CD14-positive monocyte (primary cell): ENCODE results near the gene VPS26B. TPM values are rescaled to one million over a fixed set of nuclear protein-coding genes. Genes with fewer than 3 reads are reported as not detected.
A peak's percentile ranks its signal among the peaks of the same experiment; 100 is the strongest.

ENCODE experiments used
- DNase-seq, 3 donors: peaks; one replicate each; pipeline ENCODE4 v3.0.0-alpha.2; 2011 to 2022
- H2AFZ ChIP-seq: 2 replicates; pipeline ENCODE4 v1.6.0; 2012; ENCODE audit warnings: mild to moderate bottlenecking, low read depth, low read length, inconsistent platforms; ENCODE audit not compliant: insufficient read depth, poor library complexity, severe bottlenecking
- H3K27ac ChIP-seq, 2 donors: 1 replicate in 1 of 2; 2 replicates in 1 of 2; pipeline ENCODE4 v1.5.1; 2012 to 2013; ENCODE audit warnings: low read length in 2 of 2, control low read depth in 1 of 2, inconsistent platforms in 1 of 2, low read depth in 1 of 2, mild to moderate bottlenecking in 1 of 2
- H3K27me3 ChIP-seq, 2 donors: one replicate each; pipeline versions ENCODE4 v1.6.0 to v1.6.1; 2011 to 2013; ENCODE audit warnings: low read length in 2 of 2; ENCODE audit not compliant: control insufficient read depth in 2 of 2, insufficient read depth in 2 of 2
- H3K36me3 ChIP-seq, 2 donors: replicated peaks in 1 of 2; 1 replicate in 1 of 2; 2 replicates in 1 of 2; pipeline versions ENCODE4 v1.5.1 to v1.6.1; 2012 to 2013; ENCODE audit warnings: low read length in 2 of 2, control low read depth in 1 of 2, inconsistent platforms in 1 of 2, mild to moderate bottlenecking in 1 of 2; ENCODE audit not compliant: insufficient read depth in 2 of 2, control insufficient read depth in 1 of 2
- H3K4me1 ChIP-seq, 2 donors: 1 replicate in 1 of 2; 2 replicates in 1 of 2; pipeline versions ENCODE4 v1.5.1 to v1.6.1; 2012 to 2013; ENCODE audit warnings: low read length in 2 of 2, control low read depth in 1 of 2, inconsistent platforms in 1 of 2, mild to moderate bottlenecking in 1 of 2, moderate library complexity in 1 of 2; ENCODE audit not compliant: insufficient read depth in 2 of 2, control insufficient read depth in 1 of 2
- H3K4me2 ChIP-seq: replicated peaks from 2 replicates; pipeline ENCODE3; 2012; ENCODE audit warnings: low read length, moderate library complexity, mild to moderate bottlenecking; ENCODE audit not compliant: poor library complexity, severe bottlenecking; ENCODE audit errors: extremely low read depth
- H3K4me3 ChIP-seq, 3 experiments: fragments of 200-600 bp in 1 of 3; sonication (generic) in 1 of 3; replicated peaks in 1 of 3; 1 replicate in 2 of 3; 2 replicates in 1 of 3; pipeline ENCODE4 v1.5.1; 2011 to 2013; ENCODE audit warnings: low read length in 3 of 3, mild to moderate bottlenecking in 3 of 3, control low read depth in 2 of 3, low read depth in 2 of 3, inconsistent platforms in 1 of 3, moderate library complexity in 1 of 3
- H3K79me2 ChIP-seq: 2 replicates; pipeline ENCODE4 v1.6.0; 2012; ENCODE audit warnings: mild to moderate bottlenecking, control low read depth, inconsistent platforms, low read length, moderate library complexity; ENCODE audit not compliant: insufficient read depth
- H3K9ac ChIP-seq: 2 replicates; pipeline ENCODE4 v1.6.0; 2017; ENCODE audit warnings: low read length, mild to moderate bottlenecking; ENCODE audit not compliant: insufficient read depth, poor library complexity, severe bottlenecking
- H3K9me3 ChIP-seq, 2 donors: replicated peaks in 1 of 2; 1 replicate in 1 of 2; 2 replicates in 1 of 2; pipeline versions ENCODE4 v1.5.1 to v1.6.1; 2012 to 2013; ENCODE audit warnings: low read length in 2 of 2, control low read depth in 1 of 2; ENCODE audit not compliant: control insufficient read depth in 1 of 2, insufficient read depth in 1 of 2
- H4K20me1 ChIP-seq: 2 replicates; pipeline ENCODE4 v1.6.0; 2012; ENCODE audit warnings: mild to moderate bottlenecking, low read length, control low read depth, moderate library complexity; ENCODE audit not compliant: insufficient read depth
- H3K27ac Mint-ChIP-seq, 7 donors: one replicate each; pipeline ENCODE4 v1.8.0; 2020; ENCODE audit warnings: mild to moderate bottlenecking in 7 of 7, mixed read lengths in 7 of 7, moderate library complexity in 6 of 7, inconsistent platforms in 2 of 7
- H3K27me3 Mint-ChIP-seq, 3 donors: one replicate each; pipeline ENCODE4 v1.8.0; 2021 to 2022; ENCODE audit warnings: low read depth in 3 of 3, mild to moderate bottlenecking in 3 of 3, mixed read lengths in 3 of 3, moderate library complexity in 3 of 3, inconsistent platforms in 1 of 3
- H3K36me3 Mint-ChIP-seq, 2 donors: one replicate each; pipeline ENCODE4 v1.8.0; 2020; ENCODE audit warnings: mixed read lengths in 2 of 2, inconsistent platforms in 1 of 2, mild to moderate bottlenecking in 1 of 2
- H3K4me1 Mint-ChIP-seq: one replicate; pipeline ENCODE4 v1.8.0; 2020; ENCODE audit warnings: mild to moderate bottlenecking, mixed read lengths
- H3K4me3 Mint-ChIP-seq, 2 donors: one replicate each; pipeline ENCODE4 v1.8.0; 2020; ENCODE audit warnings: mild to moderate bottlenecking in 2 of 2, mixed read lengths in 2 of 2, moderate library complexity in 1 of 2
- H3K9me3 Mint-ChIP-seq, 7 donors: one replicate each; pipeline ENCODE4 v1.8.0; 2020 to 2022; ENCODE audit warnings: mixed read lengths in 7 of 7, mild to moderate bottlenecking in 6 of 7, moderate library complexity in 6 of 7, inconsistent platforms in 2 of 7
- WGBS: methylation state at CpG from one replicate; pipeline ENCODE4 v1.1.5; 2013; ENCODE audit warnings: missing lambda C conversion rate; ENCODE audit not compliant: insufficient coverage; 5-methylcytosine and 5-hydroxymethylcytosine counted together
- intact Hi-C, 2 donors: fragments of 100-400 bp; cut with micrococcal nuclease; formaldehyde crosslinking; loops; one replicate each; pipeline versions ENCODE4 v1.15.0 to v1.15.1; 2023
- polyA plus RNA-seq, 3 donors: library from polyadenylated mRNA; depleted of rRNA in 1 of 3; unstranded in 2 of 3; stranded (reverse) in 1 of 3; fragments of 300-500 nt in 2 of 3; fragments of >200 nt in 1 of 3; fragmentation: Illumina TruSeq in 2 of 3; gene quantifications; 1 replicate in 2 of 3; 2 replicates in 1 of 3; pipeline ENCODE4 v1.2.3, GENCODE V29; 2012 to 2021
- TF ChIP-seq, protein P1 (sequence below): fragments of 200-600 bp; IDR thresholded peaks from one replicate; pipeline ENCODE4 v1.8.0; 2022; ENCODE audit warnings: antibody characterized with exemption, mild to moderate bottlenecking

The VPS26B gene
- polyA plus RNA-seq, 3 donors = 30.4 to 38.4 (median 34.3) TPM

DNA sequence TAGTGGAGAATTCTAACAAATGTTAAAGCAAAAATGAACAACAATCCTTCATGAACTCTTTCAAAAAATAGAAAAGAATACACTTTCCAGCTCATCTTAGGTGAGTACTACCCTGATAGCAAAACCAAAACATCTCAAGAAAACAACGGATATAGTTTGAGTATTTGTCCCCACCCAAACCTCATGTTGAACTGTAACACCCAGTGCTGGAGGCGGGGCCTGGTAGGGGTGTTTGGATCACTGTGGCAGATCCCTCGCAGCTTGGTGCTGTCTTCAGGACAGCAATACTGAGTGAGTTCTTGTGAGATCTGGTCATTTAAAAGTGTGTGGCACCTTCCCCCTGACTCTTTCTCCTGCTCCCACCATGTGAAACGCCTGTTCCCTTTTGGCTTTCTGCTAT is 27.7 kb upstream of the VPS26B start:
- no peaks in the 10 kb centered on the region for H3K9me3 Mint-ChIP-seq
- no peak for DNase-seq
- Histone ChIP-seq H3K9me3 (no peaks in the 10 kb centered on the region), H3K4me3 (no peak overlapping the region), H3K79me2 (no peaks in the 10 kb centered on the region), H2AFZ (no peak overlapping the region), H3K9ac (no peak overlapping the region), H3K27ac (no peak overlapping the region), H4K20me1 (no peaks in the 10 kb centered on the region), H3K27me3 (no peaks in the 10 kb centered on the region), H3K36me3 (peaks cover 44 to 75% of the 10 kb centered on the region in 2 donors), H3K4me1 (no peaks in the 10 kb centered on the region), H3K4me2 (no peak overlapping the region)
- H3K36me3 Mint-ChIP-seq = peaks cover 74 to 84% of the 10 kb centered on the region in 2 donors
- TF ChIP-seq, protein P1, sequence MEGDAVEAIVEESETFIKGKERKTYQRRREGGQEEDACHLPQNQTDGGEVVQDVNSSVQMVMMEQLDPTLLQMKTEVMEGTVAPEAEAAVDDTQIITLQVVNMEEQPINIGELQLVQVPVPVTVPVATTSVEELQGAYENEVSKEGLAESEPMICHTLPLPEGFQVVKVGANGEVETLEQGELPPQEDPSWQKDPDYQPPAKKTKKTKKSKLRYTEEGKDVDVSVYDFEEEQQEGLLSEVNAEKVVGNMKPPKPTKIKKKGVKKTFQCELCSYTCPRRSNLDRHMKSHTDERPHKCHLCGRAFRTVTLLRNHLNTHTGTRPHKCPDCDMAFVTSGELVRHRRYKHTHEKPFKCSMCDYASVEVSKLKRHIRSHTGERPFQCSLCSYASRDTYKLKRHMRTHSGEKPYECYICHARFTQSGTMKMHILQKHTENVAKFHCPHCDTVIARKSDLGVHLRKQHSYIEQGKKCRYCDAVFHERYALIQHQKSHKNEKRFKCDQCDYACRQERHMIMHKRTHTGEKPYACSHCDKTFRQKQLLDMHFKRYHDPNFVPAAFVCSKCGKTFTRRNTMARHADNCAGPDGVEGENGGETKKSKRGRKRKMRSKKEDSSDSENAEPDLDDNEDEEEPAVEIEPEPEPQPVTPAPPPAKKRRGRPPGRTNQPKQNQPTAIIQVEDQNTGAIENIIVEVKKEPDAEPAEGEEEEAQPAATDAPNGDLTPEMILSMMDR = no peak
- no CpG with 5 or more reads among the region's 4 CpGs for WGBS
- H3K27ac Mint-ChIP-seq = no peak overlapping the region
- intact Hi-C loops = no loop called here
- H3K27me3 Mint-ChIP-seq = peaks cover 0 to 2% (median 0%) of the 10 kb centered on the region in 3 donors
- H3K4me1 Mint-ChIP-seq = no peaks in the 10 kb centered on the region
- no peak overlapping the region for H3K4me3 Mint-ChIP-seq

DNA sequence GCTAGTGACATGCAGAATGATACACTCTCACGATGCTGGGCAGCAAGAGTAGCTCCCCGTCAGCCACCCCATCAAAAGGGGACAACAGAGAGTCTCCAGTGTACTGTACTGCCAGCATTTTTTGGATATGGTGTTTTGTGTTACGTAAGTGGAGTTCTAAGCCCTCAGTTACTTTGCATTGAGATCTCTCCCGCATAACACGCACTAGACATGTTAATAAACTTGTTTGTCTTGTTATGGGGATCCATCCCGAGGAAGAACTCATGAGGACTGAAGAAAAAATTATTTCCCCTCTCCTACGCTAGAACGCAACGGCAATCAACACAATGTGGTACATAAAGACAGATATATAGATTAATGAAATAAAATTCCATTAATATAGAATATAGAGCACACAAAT is 24.9 kb upstream of the VPS26B start:
- no peaks in the 10 kb centered on the region for H4K20me1 ChIP-seq
- Mint-ChIP-seq H3K9me3 (no peaks in the 10 kb centered on the region), H3K36me3 (peaks cover 80 to 86% of the 10 kb centered on the region in 2 donors), H3K27ac (peak overlapping the region in 1 of 7 donors; percentile 51), H3K4me3 (no peak overlapping the region), H3K27me3 (peaks cover 0 to 2% (median 0%) of the 10 kb centered on the region in 3 donors), H3K4me1 (no peaks in the 10 kb centered on the region)
- no peaks in the 10 kb centered on the region for H3K27me3 ChIP-seq
- no peak overlapping the region for H3K9ac ChIP-seq
- H3K4me1 ChIP-seq = no peaks in the 10 kb centered on the region
- no peak overlapping the region for H2AFZ ChIP-seq
- intact Hi-C loops = no loop called here
- no peak overlapping the region for H3K4me3 ChIP-seq
- WGBS = 90% methylated on average over 2 of the region's 9 CpGs
- DNase-seq = no peak
- H3K4me2 ChIP-seq = no peak overlapping the region
- no peak overlapping the region for H3K27ac ChIP-seq
- no peaks in the 10 kb centered on the region for H3K79me2 ChIP-seq
- peaks cover 50 to 75% of the 10 kb centered on the region in 2 donors for H3K36me3 ChIP-seq
- no peaks in the 10 kb centered on the region for H3K9me3 ChIP-seq
- TF ChIP-seq, protein P1 = no peak
